Measurements from ENCODE around the gene NUP210L.

- no peak for TF ChIP-seq CTCF (IDR thresholded peaks at IDR 0.05)
- no peak for TF ChIP-seq POLR2A (IDR thresholded peaks at IDR 0.05)
- no peak for TF ChIP-seq EP300 (IDR thresholded peaks at IDR 0.05)
Observed at GRCh38 chr1:153951801-153952200, 203.1 kb downstream of the NUP210L start.

All from tibial nerve (tissue), 4 donors.